Keratinocyte (primary cell): ENCODE data around the gene TXN.

Experiments used
- EZH2 ChIP-seq: IDR thresholded peaks from one replicate; pipeline ENCODE4 v1.6.1; 2012; ENCODE audit warnings: inconsistent platforms, mild to moderate bottlenecking, low read length, moderate library complexity
- TF ChIP-seq, protein P1 (sequence below), 3 experiments: IDR thresholded peaks in 1 of 3; conservative IDR thresholded peaks in 1 of 3; optimal IDR thresholded peaks in 1 of 3; 2 replicates in 2 of 3; 3 replicates in 1 of 3; pipeline versions ENCODE3 to v1.5.1; 2011; ENCODE audit warnings: low read length in 3 of 3, mild to moderate bottlenecking in 3 of 3, moderate library complexity in 2 of 3, control low read depth in 1 of 3, inconsistent platforms in 1 of 3; ENCODE audit not compliant: insufficient read depth in 2 of 3; ENCODE audit errors: extremely low read depth in 1 of 3

DNA sequence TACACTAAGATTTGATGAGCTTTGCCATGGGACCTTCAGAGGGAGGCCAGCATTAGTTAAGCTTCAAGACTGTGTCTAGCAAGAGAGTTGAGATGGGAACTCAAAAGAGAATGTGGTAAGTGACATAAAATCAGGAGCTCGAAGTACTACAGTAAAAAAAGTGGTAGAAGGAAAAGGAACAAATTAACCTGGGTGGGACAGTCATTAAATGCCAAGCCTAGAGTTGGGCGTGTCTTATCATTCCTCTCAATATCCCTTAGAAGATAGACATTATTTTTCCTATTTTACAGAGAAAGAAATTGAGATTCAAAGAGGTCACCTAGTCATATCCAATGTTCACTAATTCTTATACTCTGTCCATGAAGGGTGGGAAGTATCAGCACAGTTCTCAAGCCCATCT lies 3.3 kb upstream of the TXN start:
- TF ChIP-seq, protein P1, sequence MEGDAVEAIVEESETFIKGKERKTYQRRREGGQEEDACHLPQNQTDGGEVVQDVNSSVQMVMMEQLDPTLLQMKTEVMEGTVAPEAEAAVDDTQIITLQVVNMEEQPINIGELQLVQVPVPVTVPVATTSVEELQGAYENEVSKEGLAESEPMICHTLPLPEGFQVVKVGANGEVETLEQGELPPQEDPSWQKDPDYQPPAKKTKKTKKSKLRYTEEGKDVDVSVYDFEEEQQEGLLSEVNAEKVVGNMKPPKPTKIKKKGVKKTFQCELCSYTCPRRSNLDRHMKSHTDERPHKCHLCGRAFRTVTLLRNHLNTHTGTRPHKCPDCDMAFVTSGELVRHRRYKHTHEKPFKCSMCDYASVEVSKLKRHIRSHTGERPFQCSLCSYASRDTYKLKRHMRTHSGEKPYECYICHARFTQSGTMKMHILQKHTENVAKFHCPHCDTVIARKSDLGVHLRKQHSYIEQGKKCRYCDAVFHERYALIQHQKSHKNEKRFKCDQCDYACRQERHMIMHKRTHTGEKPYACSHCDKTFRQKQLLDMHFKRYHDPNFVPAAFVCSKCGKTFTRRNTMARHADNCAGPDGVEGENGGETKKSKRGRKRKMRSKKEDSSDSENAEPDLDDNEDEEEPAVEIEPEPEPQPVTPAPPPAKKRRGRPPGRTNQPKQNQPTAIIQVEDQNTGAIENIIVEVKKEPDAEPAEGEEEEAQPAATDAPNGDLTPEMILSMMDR (optimal IDR thresholded peaks at IDR 0.05 in 1 of 3, IDR thresholded peaks at IDR 0.05 in 1 of 3, conservative IDR thresholded peaks at IDR 0.05 in 1 of 3; ENCODE audit: extremely low read depth in 1 of 3, insufficient read depth in 2 of 3, low read length in 3 of 3): no peak
- no peak for TF ChIP-seq EZH2
